Measurements from ENCODE around the gene VSTM4.

VSTM4 gene

GRCh38 chr10:49000437-49001398 is 114.6 kb downstream of the VSTM4 start:
- no peak for DNase-seq

- no peak for DNase-seq
These were observed 116.0 kb downstream of the VSTM4 start for GRCh38 chr10:48999346-48999745.

- DNase-seq: no peak
These were observed 119.0 kb downstream of the VSTM4 start for GRCh38 chr10:48996329-48996728.

- no peak for DNase-seq
These were observed 121.7 kb downstream of the VSTM4 start for GRCh38 chr10:48993627-48994026.

- no peak for DNase-seq
These were observed 125.1 kb downstream of the VSTM4 start for GRCh38 chr10:48990226-48990625.

GRCh38 chr10:48985621-48986158 is 129.6 kb downstream of the VSTM4 start:
- DNase-seq: no peak

- no peak for DNase-seq
These were observed 131.5 kb downstream of the VSTM4 start for GRCh38 chr10:48983648-48984351.

GRCh38 chr10:48982584-48982983 is 132.7 kb downstream of the VSTM4 start:
- DNase-seq: no peak

- peak; percentile 71 for DNase-seq
These were observed 133.9 kb downstream of the VSTM4 start for GRCh38 chr10:48981310-48981907.

- DNase-seq: no peak
These were observed 137.0 kb downstream of the VSTM4 start for GRCh38 chr10:48978318-48978717.

- no peak for DNase-seq
These were observed 139.1 kb downstream of the VSTM4 start for GRCh38 chr10:48976196-48976595.

- DNase-seq: no peak
These were observed 140.7 kb downstream of the VSTM4 start for GRCh38 chr10:48974510-48975156.

- DNase-seq: no peak
These were observed 142.3 kb downstream of the VSTM4 start for GRCh38 chr10:48973065-48973464.

- no peak for DNase-seq
These were observed 144.7 kb downstream of the VSTM4 start for GRCh38 chr10:48970654-48971053.

- no peak for DNase-seq
These were observed 145.3 kb downstream of the VSTM4 start for GRCh38 chr10:48970046-48970445.

- DNase-seq: no peak
These were observed 147.3 kb downstream of the VSTM4 start for GRCh38 chr10:48968036-48968435.

- DNase-seq: no peak
These were observed 149.9 kb downstream of the VSTM4 start for GRCh38 chr10:48965460-48965859.

Data from stimulated activated CD8-positive, alpha-beta memory T cell treated with anti-CD3 and anti-CD28 coated beads, Interleukin-4, amount 100 ng/mL, for 48 hours (primary cell).